ENCODE measurements around the gene DCTN5. TPM values are rescaled to one million over a fixed set of nuclear protein-coding genes. Genes with fewer than 3 reads are reported as not detected.
"Not testable (repeated sequence)": the region's sequence is repeated elsewhere in the genome, so short reads cannot be mapped to it uniquely, and the experiment has no call there.

DCTN5 gene
- polyA plus RNA-seq (2013, experiment 1 of 4): 84.6 TPM
- polyA plus RNA-seq (2013, experiment 2 of 4): 100 TPM
- polyA plus RNA-seq (2013, experiment 3 of 4): 49.3 TPM
- 58.8 TPM for polyA plus RNA-seq (2013, experiment 4 of 4)

DNA sequence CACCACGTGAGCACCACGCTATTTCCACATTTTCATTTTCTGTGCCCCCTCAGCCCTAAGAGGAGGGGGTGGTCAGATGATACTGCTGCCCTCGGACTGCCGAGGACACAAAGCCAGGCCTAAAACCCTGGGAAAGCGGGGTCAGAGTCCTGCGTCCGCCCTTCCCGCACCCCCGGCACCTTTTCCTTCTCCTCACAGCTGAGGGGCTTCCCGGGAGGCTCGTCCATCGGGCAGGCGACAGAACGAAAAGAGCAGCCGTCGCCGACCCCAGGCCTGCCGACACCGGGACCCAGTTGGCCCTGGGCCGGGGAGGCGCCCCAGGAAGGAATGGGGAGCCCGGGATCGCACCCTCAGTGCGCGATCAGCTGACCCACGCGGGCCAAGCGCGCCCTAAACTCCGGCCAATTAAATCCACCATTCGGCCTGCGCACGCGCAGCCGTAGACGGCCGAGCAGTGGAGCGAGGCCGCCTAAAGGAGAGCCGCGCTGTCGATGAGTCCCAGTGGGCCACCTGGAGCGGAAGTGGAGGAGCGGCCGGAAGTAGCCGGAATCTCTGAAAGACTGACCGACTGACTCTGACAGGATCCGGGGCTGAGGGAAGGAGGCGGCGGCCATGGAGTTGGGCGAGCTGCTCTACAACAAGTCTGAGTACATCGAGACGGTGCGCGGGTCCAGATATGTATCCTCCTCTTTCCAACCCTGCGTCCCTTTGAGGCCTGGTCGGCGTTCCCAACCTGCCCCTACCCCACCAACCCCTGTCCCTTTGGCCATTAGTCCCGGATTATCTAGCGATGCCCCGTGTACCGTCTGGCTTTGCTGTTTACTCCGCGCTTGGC lies at the start of gene DCTN5, which contains the start of gene PALB2:
Gene DCTN5, plus strand, starts transcription at position 536 of the 835 bp plus-strand sequence. Its CDS starts 77 bp downstream, at position 613.
Gene PALB2, minus strand, starts transcription at position 380 of the 835 bp plus-strand sequence. Its CDS starts 153 bp downstream, at position 227.
- no peaks in the 10 kb centered on the region for H3K9me3 ChIP-seq (ENCODE audit: control insufficient read depth, low read length)
- H3K36me3 ChIP-seq (ENCODE audit: control insufficient read depth, insufficient read depth, low read length): peaks cover 18% of the 10 kb centered on the region
- H3K27me3 ChIP-seq (ENCODE audit: control insufficient read depth, insufficient read depth, low read length, poor library complexity, severe bottlenecking): no peaks in the 10 kb centered on the region
- peak within 1 kb of the TSS; percentile 72 for H3K27ac ChIP-seq (ENCODE audit: insufficient read depth, low read depth, low read length, poor library complexity, severe bottlenecking)
- H3K4me1 ChIP-seq (ENCODE audit: control insufficient read depth, insufficient read depth, low read length): no peaks in the 10 kb centered on the region
- 0% methylated on average over 64 of the region's 64 CpGs for WGBS, 2 experiments
- H3K4me3 ChIP-seq (ENCODE audit: insufficient read depth, low read depth, low read length): peak within 1 kb of the TSS; percentile 78

DNA sequence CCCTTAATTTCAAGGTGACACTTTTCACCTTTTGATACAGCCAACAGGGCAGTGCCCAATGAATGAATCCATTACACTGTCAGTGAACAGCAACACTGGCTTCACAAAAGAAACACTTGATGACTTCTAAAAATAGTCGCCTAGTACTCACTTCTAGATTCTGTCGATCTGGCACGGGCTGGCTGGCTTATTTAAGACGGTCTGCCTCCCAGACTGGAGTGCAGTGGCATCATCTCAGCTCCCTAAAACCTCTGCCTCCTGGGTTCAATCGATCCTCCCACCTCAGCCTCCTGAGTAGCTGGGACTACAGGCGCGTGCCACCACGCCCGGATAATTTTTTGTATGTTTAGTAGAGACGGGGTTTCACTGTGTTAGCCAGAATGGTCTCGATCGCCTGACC lies 47.1 kb upstream of the DCTN5 start:
- H3K9me3 ChIP-seq (ENCODE audit: control insufficient read depth, low read length): no peaks in the 10 kb centered on the region
- peaks cover 9% of the 10 kb centered on the region for H3K36me3 ChIP-seq (ENCODE audit: control insufficient read depth, insufficient read depth, low read length)
- no peaks in the 10 kb centered on the region for H3K27me3 ChIP-seq (ENCODE audit: control insufficient read depth, insufficient read depth, low read length, poor library complexity, severe bottlenecking)
- H3K4me1 ChIP-seq (ENCODE audit: control insufficient read depth, insufficient read depth, low read length): peaks cover 9% of the 10 kb centered on the region
- 91 to 96% methylated on average over 12 of the region's 12 CpGs for WGBS, 2 experiments
- no peak overlapping the region for H3K27ac ChIP-seq (ENCODE audit: insufficient read depth, low read depth, low read length, poor library complexity, severe bottlenecking)
- H3K4me3 ChIP-seq (ENCODE audit: insufficient read depth, low read depth, low read length): no peak overlapping the region

DNA sequence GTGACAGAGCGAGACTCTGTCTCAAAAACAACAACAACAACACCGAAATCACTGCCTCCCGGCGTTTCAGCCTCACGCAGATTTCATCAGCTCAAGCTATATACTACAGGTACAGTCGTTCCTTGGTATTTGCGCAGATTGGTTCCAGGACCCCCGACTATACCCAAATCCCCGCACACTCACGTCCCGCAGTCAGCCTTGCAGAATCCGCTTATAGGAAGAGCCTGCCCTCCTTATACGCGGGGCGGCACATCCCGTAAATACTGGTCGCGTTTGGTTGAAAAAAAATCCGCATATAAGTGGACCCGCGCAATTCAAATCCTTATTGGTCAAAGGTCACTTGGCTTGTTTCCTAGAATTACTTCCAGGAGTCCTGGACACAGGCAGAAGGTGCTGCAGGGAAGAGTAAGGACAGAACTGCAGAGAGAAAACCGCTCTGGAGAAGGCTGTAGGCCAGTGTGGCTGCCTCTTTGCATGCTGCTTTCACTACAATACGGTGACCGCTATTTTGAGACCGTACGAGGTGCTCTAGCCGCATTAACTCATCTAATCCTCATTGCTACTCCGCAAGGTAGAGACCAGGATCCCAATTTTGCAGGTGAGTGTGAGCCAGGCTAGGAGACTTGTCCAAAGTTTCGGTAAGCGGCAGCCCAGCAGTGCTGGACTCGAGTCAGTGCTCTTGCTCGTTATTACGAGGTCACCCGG lies 45.9 kb upstream of the DCTN5 start:
- Histone ChIP-seq H3K27me3 (ENCODE audit: control insufficient read depth, insufficient read depth, low read length, poor library complexity, severe bottlenecking) (no peaks in the 10 kb centered on the region), H3K9me3 (ENCODE audit: control insufficient read depth, low read length) (no peaks in the 10 kb centered on the region), H3K4me1 (ENCODE audit: control insufficient read depth, insufficient read depth, low read length) (peaks cover 9% of the 10 kb centered on the region), H3K27ac (ENCODE audit: insufficient read depth, low read depth, low read length, poor library complexity, severe bottlenecking) (no peak overlapping the region), H3K4me3 (ENCODE audit: insufficient read depth, low read depth, low read length) (peak overlapping the region; percentile 79), H3K36me3 (ENCODE audit: control insufficient read depth, insufficient read depth, low read length) (peaks cover 5% of the 10 kb centered on the region)
- 23% methylated on average over 34 of the region's 34 CpGs for WGBS, 2 experiments

DNA sequence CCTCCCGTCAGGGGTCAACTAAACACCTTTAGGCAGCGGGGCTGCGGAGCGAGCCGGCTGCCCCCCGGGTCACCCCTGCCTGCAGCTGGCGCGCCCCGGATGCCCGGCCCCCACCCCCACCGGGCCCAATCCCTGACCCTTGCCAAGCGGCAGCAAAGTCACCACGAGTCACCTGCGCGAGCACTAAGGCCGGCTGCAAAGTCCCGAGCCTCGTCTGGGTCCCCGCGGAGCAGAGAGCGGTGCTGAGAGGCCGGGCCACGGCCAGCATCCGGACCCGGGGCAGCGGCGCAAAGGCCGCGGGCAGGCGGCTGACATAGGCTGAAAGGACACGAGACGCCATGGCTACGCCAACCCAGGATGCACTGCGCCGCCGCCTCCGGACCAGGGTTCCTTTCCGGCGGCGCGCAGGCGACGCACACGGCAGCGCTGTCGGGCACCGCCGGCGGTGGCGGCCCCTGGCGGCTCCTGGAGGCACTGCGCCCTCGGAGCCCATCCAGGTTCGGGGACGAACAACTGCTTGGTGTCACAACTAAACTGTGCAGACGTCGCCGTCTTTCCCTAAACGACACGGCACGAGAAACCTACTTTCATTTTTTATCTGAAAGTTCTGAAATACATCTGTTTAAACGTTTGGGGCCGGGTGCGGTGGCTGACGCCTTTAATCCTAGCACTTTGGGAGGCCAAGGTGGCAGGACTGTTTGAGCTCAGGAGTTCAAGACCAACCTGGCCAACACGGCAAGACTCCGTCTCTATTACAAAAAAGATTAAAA lies 45.1 kb upstream of the DCTN5 start, which contains the start of gene NDUFAB1:
Gene NDUFAB1, minus strand, starts transcription at position 366 of the 770 bp plus-strand sequence. Its CDS starts 26 bp downstream, at position 340.
- no peaks in the 10 kb centered on the region for H3K9me3 ChIP-seq (ENCODE audit: control insufficient read depth, low read length)
- H3K4me1 ChIP-seq (ENCODE audit: control insufficient read depth, insufficient read depth, low read length): peaks cover 9% of the 10 kb centered on the region
- H3K27ac ChIP-seq (ENCODE audit: insufficient read depth, low read depth, low read length, poor library complexity, severe bottlenecking): no peak within 1 kb of the TSS
- WGBS, 2 experiments: 4 to 6% methylated on average over 66 to 67 of the region's 67 CpGs
- H3K36me3 ChIP-seq (ENCODE audit: control insufficient read depth, insufficient read depth, low read length): no peaks in the 10 kb centered on the region
- H3K27me3 ChIP-seq (ENCODE audit: control insufficient read depth, insufficient read depth, low read length, poor library complexity, severe bottlenecking): no peaks in the 10 kb centered on the region
- peak within 1 kb of the TSS; percentile 79 for H3K4me3 ChIP-seq (ENCODE audit: insufficient read depth, low read depth, low read length)

DNA sequence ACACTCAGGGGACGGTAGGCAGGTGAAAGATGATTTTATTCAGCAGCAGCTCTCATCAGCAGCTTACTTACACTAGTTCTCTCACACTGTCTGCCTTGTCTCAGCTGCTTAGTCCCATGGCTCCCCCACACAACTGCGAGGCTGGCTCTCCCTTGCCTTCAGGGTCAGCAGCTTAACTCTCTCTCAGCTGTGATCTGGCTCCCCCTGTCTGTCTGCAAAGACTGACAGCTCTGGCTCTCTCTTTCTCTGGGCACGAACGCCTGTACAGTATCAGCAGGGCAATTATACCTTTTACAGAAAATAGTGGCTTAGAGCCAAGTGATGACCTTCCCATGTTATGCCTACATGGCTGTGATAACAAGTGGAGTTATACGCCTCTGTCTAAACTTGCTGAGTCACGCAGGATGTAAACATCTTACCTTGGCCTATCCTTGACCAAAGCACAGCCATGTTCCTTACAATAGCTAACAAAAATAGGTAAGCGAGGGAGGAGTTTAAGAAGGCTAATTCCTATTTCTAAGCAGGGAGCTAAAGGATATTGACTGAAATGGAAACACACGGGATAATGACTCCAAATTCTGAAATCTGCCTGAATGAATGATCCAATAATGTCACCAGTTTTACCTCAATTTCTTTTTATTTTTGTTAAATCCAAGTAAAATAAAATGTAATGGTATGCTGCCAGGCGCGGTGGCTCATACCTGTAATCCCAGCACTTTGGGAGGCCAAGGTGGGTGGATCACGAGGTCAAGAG lies 44.1 kb upstream of the DCTN5 start:
- Histone ChIP-seq H3K4me1 (ENCODE audit: control insufficient read depth, insufficient read depth, low read length) (peaks cover 9% of the 10 kb centered on the region), H3K36me3 (ENCODE audit: control insufficient read depth, insufficient read depth, low read length) (peaks cover under 1% of the 10 kb centered on the region), H3K27ac (ENCODE audit: insufficient read depth, low read depth, low read length, poor library complexity, severe bottlenecking) (no peak overlapping the region), H3K9me3 (ENCODE audit: control insufficient read depth, low read length) (no peaks in the 10 kb centered on the region), H3K27me3 (ENCODE audit: control insufficient read depth, insufficient read depth, low read length, poor library complexity, severe bottlenecking) (no peaks in the 10 kb centered on the region), H3K4me3 (ENCODE audit: insufficient read depth, low read depth, low read length) (no peak overlapping the region)
- 84 to 89% methylated on average over 10 to 11 of the region's 11 CpGs for WGBS, 2 experiments

DNA sequence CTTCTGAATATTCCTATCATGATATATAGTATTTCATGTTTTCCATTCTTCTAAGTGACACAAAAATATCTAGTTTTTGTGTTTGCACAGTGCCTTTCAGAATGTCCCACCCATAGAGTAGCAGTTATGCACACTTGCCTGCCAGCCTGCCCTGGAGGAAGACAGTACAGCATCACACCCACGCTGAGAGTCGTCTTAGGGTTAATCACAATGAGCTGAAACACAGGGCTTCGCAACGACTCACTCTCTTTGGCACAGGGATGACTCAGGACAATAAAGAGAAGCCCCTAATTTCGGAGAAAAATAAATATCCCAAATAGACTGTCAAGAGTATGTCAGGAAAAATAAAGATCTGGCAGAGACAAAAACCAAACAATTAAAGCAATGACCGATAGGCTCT lies 33.5 kb upstream of the DCTN5 start:
- Histone ChIP-seq H3K9me3 (ENCODE audit: control insufficient read depth, low read length) (no peaks in the 10 kb centered on the region), H3K27me3 (ENCODE audit: control insufficient read depth, insufficient read depth, low read length, poor library complexity, severe bottlenecking) (no peaks in the 10 kb centered on the region), H3K36me3 (ENCODE audit: control insufficient read depth, insufficient read depth, low read length) (peaks cover 12% of the 10 kb centered on the region), H3K4me1 (ENCODE audit: control insufficient read depth, insufficient read depth, low read length) (no peaks in the 10 kb centered on the region), H3K4me3 (ENCODE audit: insufficient read depth, low read depth, low read length) (no peak overlapping the region), H3K27ac (ENCODE audit: insufficient read depth, low read depth, low read length, poor library complexity, severe bottlenecking) (no peak overlapping the region)
- 93 to 94% methylated on average over 6 of the region's 6 CpGs for WGBS, 2 experiments

DNA sequence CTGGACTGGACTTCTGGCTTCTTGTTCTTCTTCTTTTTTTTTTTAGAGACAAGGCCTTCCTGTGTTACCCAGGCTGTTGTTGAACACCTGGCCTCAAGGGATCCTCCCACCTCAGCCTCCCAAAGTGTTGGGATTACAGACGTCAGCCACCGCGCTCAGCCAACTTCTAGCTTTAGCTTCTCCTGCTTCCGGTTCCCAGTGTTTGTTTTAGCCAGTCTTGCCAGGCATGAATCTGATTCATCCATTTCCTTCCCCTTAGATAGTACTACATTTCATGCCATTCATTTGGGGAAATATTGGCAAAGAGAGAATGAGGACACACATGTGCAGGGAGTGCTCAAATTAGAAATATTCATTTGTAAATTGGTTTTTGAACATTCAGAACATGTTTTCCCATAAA lies 33.1 kb upstream of the DCTN5 start:
- H3K9me3 ChIP-seq (ENCODE audit: control insufficient read depth, low read length): no peaks in the 10 kb centered on the region
- H3K27ac ChIP-seq (ENCODE audit: insufficient read depth, low read depth, low read length, poor library complexity, severe bottlenecking): no peak overlapping the region
- no peak overlapping the region for H3K4me3 ChIP-seq (ENCODE audit: insufficient read depth, low read depth, low read length)
- H3K27me3 ChIP-seq (ENCODE audit: control insufficient read depth, insufficient read depth, low read length, poor library complexity, severe bottlenecking): no peaks in the 10 kb centered on the region
- WGBS, 2 experiments: 97% methylated on average over 4 of the region's 4 CpGs
- H3K36me3 ChIP-seq (ENCODE audit: control insufficient read depth, insufficient read depth, low read length): peaks cover 12% of the 10 kb centered on the region
- H3K4me1 ChIP-seq (ENCODE audit: control insufficient read depth, insufficient read depth, low read length): no peaks in the 10 kb centered on the region

DNA sequence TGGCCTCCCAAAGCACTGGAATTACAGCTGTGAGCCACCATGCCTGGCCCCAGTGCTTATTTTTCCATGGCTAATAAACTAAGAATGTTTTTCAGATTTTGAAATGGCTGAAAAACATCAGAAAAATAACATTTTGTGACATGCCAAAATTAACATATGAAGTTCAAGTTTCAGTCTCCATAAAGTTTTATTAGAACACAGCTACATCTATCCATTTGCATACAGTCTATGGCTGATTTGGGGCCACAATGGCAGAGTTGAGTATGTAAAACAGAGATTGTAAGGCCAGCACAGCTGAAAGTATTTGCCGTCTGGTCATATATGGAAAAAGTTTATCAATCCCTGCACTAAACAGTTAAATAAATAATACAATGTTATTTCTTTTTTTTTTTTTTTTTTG lies 31.3 kb upstream of the DCTN5 start:
- no peaks in the 10 kb centered on the region for H3K4me1 ChIP-seq (ENCODE audit: control insufficient read depth, insufficient read depth, low read length)
- H3K27me3 ChIP-seq (ENCODE audit: control insufficient read depth, insufficient read depth, low read length, poor library complexity, severe bottlenecking): no peaks in the 10 kb centered on the region
- H3K9me3 ChIP-seq (ENCODE audit: control insufficient read depth, low read length): no peaks in the 10 kb centered on the region
- H3K4me3 ChIP-seq (ENCODE audit: insufficient read depth, low read depth, low read length): no peak overlapping the region
- no peak overlapping the region for H3K27ac ChIP-seq (ENCODE audit: insufficient read depth, low read depth, low read length, poor library complexity, severe bottlenecking)
- 88% methylated on average over 1 of the region's 1 CpG; no CpG with 5 or more reads in 1 of the 2 experiments for WGBS, 2 experiments
- peaks cover 3% of the 10 kb centered on the region for H3K36me3 ChIP-seq (ENCODE audit: control insufficient read depth, insufficient read depth, low read length)

DNA sequence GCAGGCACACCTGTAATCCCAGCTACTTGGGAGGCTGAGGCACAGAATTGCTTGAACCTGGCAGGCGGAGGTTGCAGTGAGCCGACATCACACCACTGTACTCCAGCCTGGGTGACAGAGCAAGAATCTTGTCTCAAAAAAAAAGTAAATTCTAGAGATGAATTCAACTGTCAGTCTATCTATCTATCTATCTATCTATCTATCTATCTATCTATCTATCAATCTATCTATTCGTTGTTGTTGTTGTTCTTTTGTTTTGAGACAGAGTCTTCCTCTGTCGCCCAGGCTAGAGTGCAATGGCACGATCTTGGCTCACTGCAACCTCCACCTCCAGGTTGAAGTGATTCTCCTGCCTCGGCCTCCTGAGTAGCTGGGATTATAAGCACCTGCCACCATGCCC lies 30.4 kb upstream of the DCTN5 start:
- not testable (repeated sequence) for H3K4me1 ChIP-seq (ENCODE audit: control insufficient read depth, insufficient read depth, low read length); H3K27me3 ChIP-seq (ENCODE audit: control insufficient read depth, insufficient read depth, low read length, poor library complexity, severe bottlenecking); H3K9me3 ChIP-seq (ENCODE audit: control insufficient read depth, low read length); H3K36me3 ChIP-seq (ENCODE audit: control insufficient read depth, insufficient read depth, low read length); H3K27ac ChIP-seq (ENCODE audit: insufficient read depth, low read depth, low read length, poor library complexity, severe bottlenecking); H3K4me3 ChIP-seq (ENCODE audit: insufficient read depth, low read depth, low read length)
- WGBS, 2 experiments: 89 to 94% methylated on average over 6 of the region's 6 CpGs
